OCI-LY7 (cell line): ENCODE results near the gene RSRC2. TPM values are rescaled to one million over a fixed set of nuclear protein-coding genes. Genes with fewer than 3 reads are reported as not detected.

Experiments
- BruUV-seq: library from RNA; stranded (reverse); fragments of 400-500 nt; replicated peaks from 2 replicates; lab custom pipeline; 2021; lab: Mats Ljungman, UMichigan
- CTCF ChIA-PET: fragments of 300-600 bp; sonication (Branson Sonifier 250); formaldehyde crosslinking; loops from one replicate; lab custom pipeline; 2022; ENCODE audit warnings: antibody characterized with exemption; ENCODE audit not compliant: unreplicated experiment; lab: Charles Lee
- POLR2A ChIA-PET: fragments of 300-600 bp; sonication (Branson Sonifier 250); formaldehyde crosslinking; loops from one replicate; lab custom pipeline; 2022; ENCODE audit warnings: antibody characterized with exemption; lab: Charles Lee
- DNase-seq: peaks from one replicate; pipeline ENCODE4 v3.0.0-alpha.2; 2015; ENCODE audit warnings: low spot score
- H2AFZ ChIP-seq: fragments of 200-600 bp; sonication (generic), shearing (Covaris generic); 2 replicates; pipeline ENCODE4 v1.6.1; 2014; ENCODE audit warnings: mild to moderate bottlenecking, antibody characterized with exemption, low read length, moderate library complexity
- H3K27ac ChIP-seq: fragments of 200-600 bp; sonication (generic); 2 replicates; pipeline ENCODE4 v1.5.1; 2014; ENCODE audit warnings: mixed run types, low read depth, mild to moderate bottlenecking, moderate library complexity, low read length, inconsistent platforms; ENCODE audit not compliant: poor library complexity, severe bottlenecking
- H3K36me3 ChIP-seq: fragments of 200-600 bp; sonication (generic); 2 replicates; pipeline ENCODE4 v1.6.1; 2014; ENCODE audit warnings: mild to moderate bottlenecking, antibody characterized with exemption, low read length, moderate library complexity, mixed read lengths; ENCODE audit not compliant: insufficient read depth
- H3K4me1 ChIP-seq: fragments of 200-600 bp; sonication (generic); 2 replicates; pipeline ENCODE4 v1.5.1; 2014; ENCODE audit warnings: mild to moderate bottlenecking, low read length; ENCODE audit not compliant: insufficient read depth, poor library complexity, severe bottlenecking
- H3K4me2 ChIP-seq: fragments of 200-600 bp; sonication (generic); 2 replicates; pipeline ENCODE4 v1.6.1; 2014; ENCODE audit warnings: mild to moderate bottlenecking, low read length
- H3K4me3 ChIP-seq: fragments of 200-600 bp; sonication (generic); 2 replicates; pipeline ENCODE4 v1.5.1; 2014; ENCODE audit warnings: mild to moderate bottlenecking, low read depth, low read length; ENCODE audit not compliant: poor library complexity, severe bottlenecking
- H3K79me2 ChIP-seq: fragments of 200-600 bp; sonication (generic); 2 replicates; pipeline ENCODE4 v1.6.1; 2016; ENCODE audit warnings: low read depth, mild to moderate bottlenecking, low read length, moderate library complexity, mixed read lengths; ENCODE audit not compliant: insufficient read depth
- H3K9me2 ChIP-seq: fragments of 200-600 bp; sonication (generic); 2 replicates; pipeline ENCODE4 v1.6.1; 2016; ENCODE audit warnings: mild to moderate bottlenecking, low read length, mixed read lengths; ENCODE audit not compliant: insufficient read depth
- H3K9me3 ChIP-seq: fragments of 200-600 bp; sonication (generic); 2 replicates; pipeline ENCODE4 v1.6.1; 2014; ENCODE audit warnings: mild to moderate bottlenecking, mixed run types, low read length, mixed read lengths
- H4K20me1 ChIP-seq: fragments of 200-600 bp; sonication (generic); 2 replicates; pipeline ENCODE4 v1.6.1; 2014; ENCODE audit warnings: mild to moderate bottlenecking, antibody characterized with exemption, low read length, moderate library complexity, mixed read lengths; ENCODE audit not compliant: insufficient read depth
- EZH2phosphoT487 ChIP-seq: fragments of 200-600 bp; sonication (generic); IDR thresholded peaks from 2 replicates; pipeline ENCODE4 v1.6.1; 2018; ENCODE audit warnings: low read depth, borderline replicate concordance, mild to moderate bottlenecking, mixed run types, antibody characterized with exemption, low read length, moderate library complexity, mixed read lengths
- intact Hi-C: fragments of 100-400 bp; cut with micrococcal nuclease; formaldehyde crosslinking; loops from one replicate; pipeline ENCODE4 v1.10.0; 2022; ENCODE audit not compliant: unreplicated experiment
- total RNA-seq, 2 experiments: library from RNA; depleted of rRNA in 1 of 2; stranded (reverse); fragments of >200 nt in 1 of 2; shearing (Covaris generic) in 1 of 2; gene quantifications; 2 replicates each; pipeline ENCODE4 v1.2.3, GENCODE V29; 2014 to 2022
- TF ChIP-seq, protein P1 (sequence below): fragments of 200-600 bp; sonication (generic); conservative IDR thresholded peaks from 2 replicates; pipeline ENCODE4 v1.5.1; 2014; ENCODE audit warnings: mild to moderate bottlenecking, antibody characterized with exemption, low read length, moderate library complexity, mixed read lengths

The RSRC2 gene
- total RNA-seq, 2 experiments from 2014 or later, result 91.7 to 132 TPM

DNA sequence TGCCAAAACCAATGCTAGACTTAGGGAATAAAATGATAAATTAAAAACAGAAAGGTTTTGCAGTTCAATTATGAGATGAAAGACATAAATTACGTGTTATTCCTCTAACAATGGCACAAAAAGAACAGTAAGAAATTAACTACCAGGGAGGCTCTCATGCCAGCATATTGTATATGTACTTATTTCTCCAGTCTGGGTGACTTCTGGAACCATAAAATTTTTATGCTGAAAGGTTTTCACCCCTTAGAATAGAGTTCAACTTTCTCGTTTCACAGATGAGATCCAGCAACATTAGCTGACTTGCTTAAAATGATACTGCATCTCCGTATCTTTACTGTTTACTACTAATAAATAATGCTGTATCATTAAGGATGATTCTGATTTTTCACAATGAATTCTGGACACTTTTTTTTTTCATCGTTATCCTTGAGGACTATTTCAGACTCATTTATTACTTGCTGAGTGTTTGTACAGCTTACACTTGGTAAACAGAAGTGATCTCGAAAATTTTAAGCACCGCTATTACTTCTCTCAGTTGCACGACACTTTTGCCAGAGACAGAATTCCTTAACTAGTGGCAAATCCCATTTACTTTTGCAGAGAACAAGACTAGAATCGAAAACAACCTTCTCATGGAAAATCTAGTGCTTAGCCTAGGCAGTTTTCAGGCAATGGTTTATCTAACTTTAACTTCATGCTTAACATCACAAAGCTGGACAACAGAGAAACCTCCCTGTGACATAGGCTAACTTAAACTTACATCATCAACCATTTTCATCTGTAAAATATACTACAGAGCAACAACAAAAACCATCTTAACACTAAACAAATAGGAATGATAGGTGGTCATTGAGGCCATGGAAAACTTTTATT is 2.7 kb downstream of the RSRC2 start:
- Histone ChIP-seq H3K36me3 (peaks cover 80% of the 10 kb centered on the region), H3K4me1 (peaks cover 39% of the 10 kb centered on the region), H2AFZ (no peak overlapping the region), H3K79me2 (peaks cover 96% of the 10 kb centered on the region), H3K4me3 (peak overlapping the region; percentile 99), H3K27ac (peak overlapping the region; percentile 1), H3K9me2 (no peaks in the 10 kb centered on the region), H4K20me1 (peaks cover 52% of the 10 kb centered on the region), H3K9me3 (no peaks in the 10 kb centered on the region), H3K4me2 (peak overlapping the region; percentile 75)
- intact Hi-C loops, result loop anchor here (1.0 to 10.0 kb wide), 2 partner anchors 21 to 841 kb away; partner anchors contain the start of gene SBNO1
- ChIA-PET POLR2A (interaction anchor here (0.6 to 2.5 kb wide), 3 partner anchors 11 to 32 kb away, joined by 3 to 18 read pairs (median 3); partner anchors contain the start of gene ZCCHC8), CTCF (no interaction called here)
- BruUV-seq, result no TSS peak
- TF ChIP-seq EZH2phosphoT487, result no peak
- TF ChIP-seq, protein P1, sequence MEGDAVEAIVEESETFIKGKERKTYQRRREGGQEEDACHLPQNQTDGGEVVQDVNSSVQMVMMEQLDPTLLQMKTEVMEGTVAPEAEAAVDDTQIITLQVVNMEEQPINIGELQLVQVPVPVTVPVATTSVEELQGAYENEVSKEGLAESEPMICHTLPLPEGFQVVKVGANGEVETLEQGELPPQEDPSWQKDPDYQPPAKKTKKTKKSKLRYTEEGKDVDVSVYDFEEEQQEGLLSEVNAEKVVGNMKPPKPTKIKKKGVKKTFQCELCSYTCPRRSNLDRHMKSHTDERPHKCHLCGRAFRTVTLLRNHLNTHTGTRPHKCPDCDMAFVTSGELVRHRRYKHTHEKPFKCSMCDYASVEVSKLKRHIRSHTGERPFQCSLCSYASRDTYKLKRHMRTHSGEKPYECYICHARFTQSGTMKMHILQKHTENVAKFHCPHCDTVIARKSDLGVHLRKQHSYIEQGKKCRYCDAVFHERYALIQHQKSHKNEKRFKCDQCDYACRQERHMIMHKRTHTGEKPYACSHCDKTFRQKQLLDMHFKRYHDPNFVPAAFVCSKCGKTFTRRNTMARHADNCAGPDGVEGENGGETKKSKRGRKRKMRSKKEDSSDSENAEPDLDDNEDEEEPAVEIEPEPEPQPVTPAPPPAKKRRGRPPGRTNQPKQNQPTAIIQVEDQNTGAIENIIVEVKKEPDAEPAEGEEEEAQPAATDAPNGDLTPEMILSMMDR, result no peak
- no peak for DNase-seq

GRCh38 chr12:122523280-122523679 is 3.5 kb downstream of the RSRC2 start:
- peak overlapping the region; percentile 75 for H3K4me2 ChIP-seq
- H3K9me2 ChIP-seq, result no peaks in the 10 kb centered on the region
- TF ChIP-seq EZH2phosphoT487, result no peak
- TF ChIP-seq, protein P1, result no peak
- H3K36me3 ChIP-seq, result peaks cover 80% of the 10 kb centered on the region
- no peak overlapping the region for H2AFZ ChIP-seq
- H3K79me2 ChIP-seq, result peaks cover 95% of the 10 kb centered on the region
- H3K9me3 ChIP-seq, result no peaks in the 10 kb centered on the region
- peak overlapping the region; percentile 4 for H3K27ac ChIP-seq
- H3K4me3 ChIP-seq, result peak overlapping the region; percentile 99
- DNase-seq, result no peak
- ChIA-PET POLR2A (interaction anchor here (0.6 to 2.5 kb wide), 2 partner anchors 16 to 22 kb away, joined by 4 to 18 read pairs; partner anchors contain the start of gene ZCCHC8), CTCF (no interaction called here)
- intact Hi-C loops, result loop anchor here (10.0 kb wide), 1 partner anchor 842 kb away; the partner anchor contains the start of gene SBNO1
- H3K4me1 ChIP-seq, result peaks cover 31% of the 10 kb centered on the region
- no TSS peak for BruUV-seq
- H4K20me1 ChIP-seq, result peaks cover 52% of the 10 kb centered on the region
